Naive thymus-derived CD4-positive, alpha-beta T cell (primary cell): ENCODE results near the gene EYA4. TPM values are rescaled to one million over a fixed set of nuclear protein-coding genes. Genes with fewer than 3 reads are reported as not detected.
A peak's percentile ranks its signal among the peaks of the same experiment; 100 is the strongest.

Source experiments
- ATAC-seq: fragments of 150-1000 bp; cut with Tn5 transposase; 2 replicates; pipeline ENCODE4 v1.10.0; 2021; ENCODE audit warnings: mild to moderate bottlenecking, moderate library complexity
- CTCF ChIA-PET: fragments of 350-600 bp; sonication (Branson Sonifier 250); formaldehyde crosslinking; loops from one replicate; lab custom pipeline; 2021; ENCODE audit warnings: antibody characterized with exemption; lab: Charles Lee
- POLR2A ChIA-PET: fragments of 350-600 bp; sonication (Branson Sonifier 250); formaldehyde crosslinking; loops from one replicate; lab custom pipeline; 2021; ENCODE audit warnings: antibody characterized with exemption, inconsistent platforms; lab: Charles Lee
- DNase-seq, 9 donors: peaks; one replicate each; pipeline versions ENCODE4 v3.0.0 to v3.0.0-alpha.2; 2020 to 2022; ENCODE audit warnings: mixed read lengths in 1 of 9
- H3K27ac ChIP-seq: one replicate; pipeline ENCODE4 v1.7.0; 2013; ENCODE audit warnings: mild to moderate bottlenecking, low read depth, low read length, moderate library complexity
- H3K27me3 ChIP-seq, 2 donors: one replicate each; pipeline ENCODE4 v1.7.0; 2013; ENCODE audit warnings: low read length in 2 of 2, mild to moderate bottlenecking in 2 of 2, moderate library complexity in 2 of 2; ENCODE audit not compliant: control insufficient read depth in 2 of 2, insufficient read depth in 2 of 2
- H3K36me3 ChIP-seq, 3 experiments: 1 replicate in 2 of 3; 2 replicates in 1 of 3; pipeline ENCODE4 v1.7.0; 2013; ENCODE audit warnings: low read length in 3 of 3, mild to moderate bottlenecking in 3 of 3, moderate library complexity in 1 of 3; ENCODE audit not compliant: insufficient read depth in 3 of 3, control insufficient read depth in 2 of 3
- H3K4me1 ChIP-seq, 2 donors: one replicate each; pipeline ENCODE4 v1.7.0; 2013; ENCODE audit warnings: low read length in 2 of 2, mild to moderate bottlenecking in 2 of 2, moderate library complexity in 1 of 2; ENCODE audit not compliant: control insufficient read depth in 2 of 2, insufficient read depth in 2 of 2
- H3K4me3 ChIP-seq: 2 replicates; pipeline ENCODE4 v1.7.0; 2013; ENCODE audit warnings: mild to moderate bottlenecking, low read length
- H3K9me3 ChIP-seq, 3 experiments: 1 replicate in 2 of 3; 2 replicates in 1 of 3; pipeline ENCODE4 v1.7.0; 2013; ENCODE audit warnings: low read length in 3 of 3; ENCODE audit not compliant: control insufficient read depth in 2 of 3
- H3K27ac Mint-ChIP-seq, 9 donors: one replicate each; pipeline ENCODE4 v1.8.0; 2020 to 2022; ENCODE audit warnings: mixed read lengths in 9 of 9, mild to moderate bottlenecking in 8 of 9, moderate library complexity in 5 of 9, inconsistent platforms in 2 of 9
- H3K27me3 Mint-ChIP-seq, 5 donors: one replicate each; pipeline ENCODE4 v1.8.0; 2021 to 2022; ENCODE audit warnings: mixed read lengths in 5 of 5, mild to moderate bottlenecking in 1 of 5
- H3K36me3 Mint-ChIP-seq, 5 donors: one replicate each; pipeline ENCODE4 v1.8.0; 2020 to 2022; ENCODE audit warnings: mixed read lengths in 5 of 5, mild to moderate bottlenecking in 3 of 5, inconsistent platforms in 1 of 5
- H3K4me1 Mint-ChIP-seq, 7 donors: one replicate each; pipeline ENCODE4 v1.8.0; 2020 to 2022; ENCODE audit warnings: mixed read lengths in 7 of 7, mild to moderate bottlenecking in 3 of 7, inconsistent platforms in 1 of 7
- H3K4me3 Mint-ChIP-seq, 10 donors: one replicate each; pipeline ENCODE4 v1.8.0; 2020 to 2022; ENCODE audit warnings: mild to moderate bottlenecking in 10 of 10, mixed read lengths in 10 of 10, moderate library complexity in 6 of 10, inconsistent platforms in 2 of 10
- H3K9me3 Mint-ChIP-seq, 11 donors: one replicate each; pipeline ENCODE4 v1.8.0; 2020 to 2022; ENCODE audit warnings: mixed read lengths in 11 of 11, mild to moderate bottlenecking in 4 of 11, inconsistent platforms in 1 of 11, moderate library complexity in 1 of 11
- intact Hi-C, 2 donors: fragments of 100-400 bp; cut with micrococcal nuclease; formaldehyde crosslinking; loops; one replicate each; pipeline ENCODE4 v1.15.1; 2023
- polyA plus RNA-seq, 2 donors: library from polyadenylated mRNA; unstranded; fragments of 300-500 nt; fragmentation: Illumina TruSeq; gene quantifications; one replicate each; pipeline ENCODE4 v1.2.3, GENCODE V29; 2021
- total RNA-seq, 6 experiments: library from RNA in 5 of 6; stranded (reverse) in 5 of 6; gene quantifications; 1 replicate in 5 of 6; 2 replicates in 1 of 6; pipeline ENCODE4 v1.2.3 and lab custom pipeline; 2021 to 2026

Gene EYA4
- total and polyA plus RNA-seq, 7 experiments from 2014 or later = not detected

DNA sequence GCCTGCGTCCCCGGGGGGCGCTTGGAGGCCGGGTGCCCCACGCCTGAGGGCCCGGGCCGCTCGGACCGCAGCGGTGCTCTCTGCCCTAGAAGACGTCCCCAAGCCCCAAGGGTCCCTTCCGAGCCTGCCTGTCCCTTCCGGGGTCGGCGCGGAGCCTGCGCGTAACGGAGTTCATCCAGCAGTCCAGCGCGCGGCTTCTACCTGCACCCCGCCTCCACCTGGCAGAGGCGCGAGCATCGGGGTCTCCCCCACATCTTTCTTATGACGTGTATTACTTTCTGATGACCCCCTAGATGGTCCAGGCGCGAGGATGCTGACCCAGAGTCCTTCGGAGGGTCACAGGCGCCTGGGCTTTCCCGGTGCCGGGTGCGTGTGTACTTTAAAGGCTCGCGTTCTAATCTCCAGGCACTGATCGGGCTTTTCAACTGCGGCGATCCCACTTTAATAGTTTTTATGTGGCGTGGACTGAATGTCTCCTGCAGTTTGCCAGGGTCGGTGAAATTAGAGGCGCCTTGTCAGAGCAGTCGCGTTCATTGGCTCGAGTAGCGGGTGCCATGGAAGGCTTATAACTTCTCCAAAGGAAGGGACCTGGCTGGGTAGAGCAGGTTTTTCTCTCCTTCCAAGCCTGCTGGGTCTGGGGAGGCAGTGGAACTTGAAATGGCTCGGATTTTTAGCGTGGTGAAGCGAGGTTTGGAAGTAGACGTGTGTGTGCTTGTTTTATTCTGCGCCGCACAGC lies 912 bp downstream of the EYA4 start:
- DNase-seq (peak in 1 of 9 donors; percentile 2), ATAC-seq (no peak)
- H3K4me1 ChIP-seq = no peaks in the 10 kb centered on the region
- H3K4me1 Mint-ChIP-seq = peaks cover 3 to 19% (median 7%) of the 10 kb centered on the region in 7 donors
- ChIA-PET CTCF (no interaction called here), POLR2A (no interaction called here)
- no peaks in the 10 kb centered on the region for H3K9me3 ChIP-seq
- no peak overlapping the region for H3K27ac ChIP-seq
- peak overlapping the region in 2 of 10 donors; percentile 9 to 37 for H3K4me3 Mint-ChIP-seq
- no peaks in the 10 kb centered on the region for H3K36me3 Mint-ChIP-seq
- intact Hi-C loops = loop anchor here in 1 of 2 donors (5.0 kb wide), 1 partner anchor 650 kb away; no protein-coding TSS in a partner anchor
- peaks cover 0 to 4% (median 0%) of the 10 kb centered on the region in 11 donors for H3K9me3 Mint-ChIP-seq
- H3K36me3 ChIP-seq = no peaks in the 10 kb centered on the region
- H3K27ac Mint-ChIP-seq = peak overlapping the region in 1 of 9 donors; percentile 42
- peaks cover 0 to 3% of the 10 kb centered on the region in 2 donors for H3K27me3 ChIP-seq
- H3K4me3 ChIP-seq = no peak overlapping the region
- H3K27me3 Mint-ChIP-seq = peaks cover 42 to 71% (median 50%) of the 10 kb centered on the region in 5 donors

DNA sequence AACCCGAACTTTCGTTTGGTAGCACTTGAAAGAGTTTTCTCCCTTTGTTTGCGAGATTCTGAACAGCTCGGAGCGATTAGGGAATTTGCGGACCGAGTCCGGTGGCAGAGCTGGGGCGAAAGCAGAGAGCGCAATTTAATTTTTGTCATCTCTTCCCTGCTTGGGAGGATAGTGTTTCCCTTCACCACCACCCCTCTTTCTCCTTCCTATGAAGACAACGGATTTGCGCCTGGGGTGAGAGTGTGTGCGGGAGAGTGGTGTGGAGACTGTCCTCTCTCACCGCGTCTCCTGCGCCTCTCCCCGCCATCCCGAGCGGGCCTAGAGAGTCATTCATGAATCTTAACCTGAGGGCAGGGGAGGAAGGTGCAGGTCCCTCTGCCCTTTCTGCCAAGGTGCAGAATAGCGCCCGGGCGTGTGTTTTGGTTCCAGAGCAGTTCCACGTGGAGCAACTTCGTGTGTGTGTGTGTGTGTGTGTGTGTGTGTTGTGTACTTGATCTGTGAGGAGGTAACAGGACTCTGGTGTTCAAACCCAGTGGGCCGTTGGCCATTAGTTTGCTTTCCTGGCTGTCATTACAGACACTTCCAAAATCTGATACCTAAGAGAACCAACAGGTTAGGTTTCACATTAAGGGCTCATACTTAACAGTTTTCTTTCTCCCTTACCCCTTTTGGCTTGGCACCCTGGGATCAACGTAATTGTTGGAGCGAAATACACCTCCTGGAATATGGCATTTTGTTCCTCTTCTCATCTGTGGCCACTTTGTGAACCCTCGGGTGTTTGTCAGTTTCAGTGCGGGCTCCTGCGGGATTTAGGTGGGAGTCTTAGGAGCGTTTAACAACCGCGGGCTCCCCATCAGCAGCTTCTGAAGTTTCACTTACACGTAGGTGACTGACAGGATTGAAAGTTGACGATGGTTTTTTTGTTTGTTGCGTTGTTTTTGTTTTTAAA lies 1.8 kb downstream of the EYA4 start:
- Histone ChIP-seq H3K27ac (no peak overlapping the region), H3K4me1 (no peaks in the 10 kb centered on the region), H3K4me3 (no peak overlapping the region), H3K27me3 (peaks cover 0 to 3% of the 10 kb centered on the region in 2 donors), H3K36me3 (no peaks in the 10 kb centered on the region), H3K9me3 (no peaks in the 10 kb centered on the region)
- ChIA-PET CTCF (no interaction called here), POLR2A (no interaction called here)
- peaks cover 0 to 4% (median 0%) of the 10 kb centered on the region in 11 donors for H3K9me3 Mint-ChIP-seq
- peaks cover 3 to 19% (median 7%) of the 10 kb centered on the region in 7 donors for H3K4me1 Mint-ChIP-seq
- no peak for DNase-seq
- peak overlapping the region in 1 of 9 donors; percentile 38 for H3K27ac Mint-ChIP-seq
- no peaks in the 10 kb centered on the region for H3K36me3 Mint-ChIP-seq
- peaks cover 50 to 75% (median 56%) of the 10 kb centered on the region in 5 donors for H3K27me3 Mint-ChIP-seq
- H3K4me3 Mint-ChIP-seq = peak overlapping the region in 3 of 10 donors; percentile 2 to 26 (median 9)
- ATAC-seq = no peak
- intact Hi-C loops = loop anchor here in 1 of 2 donors (5.0 kb wide), 1 partner anchor 649 kb away; no protein-coding TSS in a partner anchor

DNA sequence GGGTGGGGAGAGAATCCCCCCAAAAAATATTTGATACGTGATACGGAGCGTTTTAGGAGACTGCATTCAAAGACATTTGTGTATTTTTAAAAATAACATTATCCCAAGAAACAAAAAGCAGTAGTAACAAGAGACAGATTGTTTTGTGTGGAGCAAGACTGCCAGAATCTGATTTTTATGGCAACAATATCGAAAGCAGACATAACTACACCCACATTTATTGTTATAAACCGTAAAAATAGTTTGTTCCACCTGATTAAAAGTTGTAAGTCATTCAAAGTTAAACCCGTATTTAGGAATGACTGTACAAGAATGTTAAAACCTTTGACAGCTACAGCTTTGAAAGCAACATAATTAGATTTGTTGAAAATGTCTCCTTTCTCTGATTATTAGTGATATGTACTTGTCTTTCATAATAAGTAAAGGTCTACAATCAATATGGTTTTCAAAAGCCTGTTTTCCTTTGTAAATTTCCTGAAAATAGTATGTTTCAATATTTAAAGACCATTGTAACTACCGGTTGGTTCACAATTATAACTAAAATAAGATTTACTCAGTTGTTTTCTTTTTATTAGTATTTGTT lies 2.7 kb downstream of the EYA4 start:
- Mint-ChIP-seq H3K36me3 (no peaks in the 10 kb centered on the region), H3K27ac (no peak overlapping the region), H3K27me3 (peaks cover 55 to 76% (median 55%) of the 10 kb centered on the region in 5 donors), H3K4me3 (no peak overlapping the region), H3K4me1 (peaks cover 3 to 19% (median 7%) of the 10 kb centered on the region in 7 donors), H3K9me3 (peaks cover 0 to 4% (median 0%) of the 10 kb centered on the region in 11 donors)
- ATAC-seq (no peak), DNase-seq (no peak)
- Histone ChIP-seq H3K36me3 (no peaks in the 10 kb centered on the region), H3K9me3 (no peaks in the 10 kb centered on the region), H3K4me3 (no peak overlapping the region), H3K27ac (no peak overlapping the region), H3K27me3 (peaks cover 0 to 3% of the 10 kb centered on the region in 2 donors), H3K4me1 (no peaks in the 10 kb centered on the region)
- intact Hi-C loops = loop anchor here in 1 of 2 donors (5.0 kb wide), 1 partner anchor 648 kb away; no protein-coding TSS in a partner anchor
- CTCF ChIA-PET = no interaction called here
- POLR2A ChIA-PET = no interaction called here

DNA sequence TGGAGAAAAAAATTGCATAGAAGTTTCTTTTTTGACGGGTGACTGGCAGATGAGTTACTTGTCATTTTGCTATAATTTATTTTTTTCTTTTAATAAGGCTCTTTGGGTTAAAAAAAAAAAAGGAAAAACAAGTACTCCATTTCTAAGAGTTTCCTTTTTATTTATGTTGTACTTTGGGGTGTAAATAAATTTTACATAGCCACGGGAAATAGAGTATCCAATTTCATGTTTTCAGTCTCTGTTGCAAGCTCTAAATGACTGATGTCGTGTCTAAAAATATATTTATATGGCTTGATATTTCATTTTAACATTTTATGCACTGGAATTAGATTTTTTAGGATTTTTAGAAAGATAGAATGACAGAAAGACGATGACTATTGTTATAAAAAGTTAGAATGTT lies 3.4 kb downstream of the EYA4 start:
- DNase-seq (no peak), ATAC-seq (no peak)
- H3K9me3 Mint-ChIP-seq = peaks cover 0 to 4% (median 0%) of the 10 kb centered on the region in 11 donors
- H3K9me3 ChIP-seq = no peaks in the 10 kb centered on the region
- H3K4me3 ChIP-seq = no peak overlapping the region
- H3K4me1 ChIP-seq = no peaks in the 10 kb centered on the region
- H3K36me3 Mint-ChIP-seq = no peaks in the 10 kb centered on the region
- no peaks in the 10 kb centered on the region for H3K36me3 ChIP-seq
- H3K27me3 ChIP-seq = peaks cover 0 to 3% of the 10 kb centered on the region in 2 donors
- no peak overlapping the region for H3K27ac ChIP-seq
- no peak overlapping the region for H3K27ac Mint-ChIP-seq
- H3K4me3 Mint-ChIP-seq = no peak overlapping the region
- H3K4me1 Mint-ChIP-seq = peaks cover 3 to 19% (median 7%) of the 10 kb centered on the region in 7 donors
- peaks cover 55 to 74% (median 57%) of the 10 kb centered on the region in 5 donors for H3K27me3 Mint-ChIP-seq
- POLR2A ChIA-PET = no interaction called here
- CTCF ChIA-PET = no interaction called here
- intact Hi-C loops = loop anchor here in 1 of 2 donors (5.0 kb wide), 1 partner anchor 648 kb away; no protein-coding TSS in a partner anchor

DNA sequence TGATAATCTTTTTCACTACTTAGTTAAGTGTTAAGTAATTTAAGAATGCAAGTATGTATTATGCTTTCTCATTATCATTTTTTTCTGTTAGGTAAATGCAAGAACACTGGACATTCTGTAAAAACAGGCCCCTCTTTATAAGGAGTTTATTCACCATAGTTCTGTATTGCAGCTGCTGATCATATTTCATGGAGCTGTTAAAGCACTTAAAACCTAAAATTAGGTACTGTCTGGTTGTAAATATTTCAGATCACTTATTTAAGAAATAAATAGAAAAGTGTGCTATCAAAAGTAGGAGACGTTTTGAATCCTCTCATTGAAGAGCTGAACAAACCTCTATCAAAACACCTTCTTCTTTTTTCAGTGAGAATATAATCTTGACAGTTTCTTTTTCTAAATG lies 3.9 kb downstream of the EYA4 start:
- no peak for DNase-seq
- no peaks in the 10 kb centered on the region for H3K4me1 ChIP-seq
- H3K4me3 ChIP-seq = no peak overlapping the region
- no peak overlapping the region for H3K4me3 Mint-ChIP-seq
- CTCF ChIA-PET = no interaction called here
- no peaks in the 10 kb centered on the region for H3K36me3 ChIP-seq
- no peak overlapping the region for H3K27ac Mint-ChIP-seq
- peaks cover 0 to 3% of the 10 kb centered on the region in 2 donors for H3K27me3 ChIP-seq
- H3K27ac ChIP-seq = no peak overlapping the region
- H3K36me3 Mint-ChIP-seq = no peaks in the 10 kb centered on the region
- peaks cover 0 to 7% (median 0%) of the 10 kb centered on the region in 11 donors for H3K9me3 Mint-ChIP-seq
- no peak for ATAC-seq
- POLR2A ChIA-PET = no interaction called here
- H3K9me3 ChIP-seq = no peaks in the 10 kb centered on the region
- H3K4me1 Mint-ChIP-seq = peaks cover 3 to 19% (median 6%) of the 10 kb centered on the region in 7 donors
- intact Hi-C loops = no loop called here
- H3K27me3 Mint-ChIP-seq = peaks cover 55 to 69% (median 57%) of the 10 kb centered on the region in 5 donors

DNA sequence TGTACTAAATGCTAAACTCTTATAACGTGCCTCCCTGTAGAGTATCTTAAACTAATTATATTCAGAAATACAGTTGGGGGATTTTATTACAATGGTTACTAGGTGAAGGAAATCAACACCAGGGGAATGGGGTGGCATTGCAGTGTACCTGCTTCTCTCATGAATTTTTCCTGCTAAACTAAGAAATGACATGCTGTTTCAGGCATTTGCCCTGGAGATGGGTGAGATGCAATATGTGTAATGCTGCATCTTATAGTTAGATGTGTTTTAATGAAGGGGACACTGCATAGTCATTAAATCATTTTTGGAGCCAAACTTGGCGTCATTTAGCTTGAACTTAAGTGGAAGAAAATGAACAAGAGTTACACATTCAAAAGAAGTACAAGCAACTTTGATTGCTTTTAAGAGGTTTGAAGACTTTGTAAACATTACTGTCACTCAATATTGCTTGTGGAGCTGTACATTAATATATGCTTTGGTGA lies 4.3 kb downstream of the EYA4 start:
- ATAC-seq = no peak
- Mint-ChIP-seq H3K4me1 (peaks cover 1 to 16% (median 4%) of the 10 kb centered on the region in 7 donors), H3K36me3 (no peaks in the 10 kb centered on the region), H3K27ac (no peak overlapping the region), H3K9me3 (peaks cover 0 to 7% (median 0%) of the 10 kb centered on the region in 11 donors), H3K4me3 (no peak overlapping the region), H3K27me3 (peaks cover 51 to 65% (median 55%) of the 10 kb centered on the region in 5 donors)
- no peaks in the 10 kb centered on the region for H3K4me1 ChIP-seq
- H3K36me3 ChIP-seq = no peaks in the 10 kb centered on the region
- ChIA-PET CTCF (no interaction called here), POLR2A (no interaction called here)
- H3K27ac ChIP-seq = no peak overlapping the region
- DNase-seq = no peak
- peaks cover 0 to 3% of the 10 kb centered on the region in 2 donors for H3K27me3 ChIP-seq
- H3K4me3 ChIP-seq = no peak overlapping the region
- H3K9me3 ChIP-seq = no peaks in the 10 kb centered on the region
- intact Hi-C loops = no loop called here
